ENCODE results near the gene DYNLT4. TPM values are rescaled to one million over a fixed set of nuclear protein-coding genes. Genes with fewer than 3 reads are reported as not detected.
A peak's percentile ranks its signal among the peaks of the same experiment; 100 is the strongest.

DYNLT4 gene
- total and polyA plus RNA-seq, 2 of the 13 experiments (the other 11 are each of a cell fraction or from before 2014, with no cell fraction given), result 0.77 TPM; not detected in 1

DNA sequence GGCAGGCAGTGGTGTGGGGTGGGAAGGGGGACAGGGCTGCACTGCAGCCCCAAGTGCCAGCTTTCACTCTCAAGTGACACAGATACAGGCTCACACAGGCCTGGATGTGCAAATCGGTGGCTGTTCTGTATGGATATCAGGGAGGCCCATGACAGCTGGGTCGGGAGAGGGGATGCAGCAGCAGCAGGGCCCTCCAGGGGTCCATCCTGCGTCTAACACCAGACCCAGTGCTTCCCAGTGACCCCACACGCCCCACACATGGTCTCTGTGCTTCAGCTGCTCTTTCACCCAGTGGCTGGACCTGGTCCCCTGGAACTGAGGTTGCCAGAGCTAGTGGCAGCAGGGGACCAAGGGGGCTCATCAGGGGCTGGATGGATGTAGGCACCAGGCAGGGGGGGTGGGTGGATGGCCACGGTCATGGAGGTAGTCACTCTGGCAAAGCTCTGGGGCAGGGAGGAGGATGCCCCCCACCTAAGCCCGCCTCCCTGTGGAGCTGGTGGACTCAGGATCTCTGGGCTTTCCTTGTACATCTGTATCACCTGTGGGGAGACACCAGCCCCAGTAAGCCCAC is 15.1 kb upstream of the DYNLT4 start:
- H3K4me2 ChIP-seq (ENCODE audit: low read depth, low read length), result no peak overlapping the region
- H4K20me1 ChIP-seq (ENCODE audit: insufficient read depth, low read length), result no peaks in the 10 kb centered on the region
- no peak for DNase-seq (ENCODE audit: low spot score)
- no peaks in the 10 kb centered on the region; a peak in 1 of 5 replicates for H3K36me3 ChIP-seq (replicated peaks in 1 of 2; ENCODE audit: control insufficient read depth in 1 of 2, insufficient read depth in 2 of 2, low read length in 2 of 2)
- no peaks in the 10 kb centered on the region for H3K27me3 ChIP-seq (ENCODE audit: control insufficient read depth in 1 of 2, insufficient read depth in 2 of 2, low read length in 2 of 2)
- in situ Hi-C loops (cut with HindIII; ENCODE audit: extremely low pct_ligation_motif_present, low pct_unique_long_range_greater_than_20kb) (no loop called here), intact Hi-C loops (cut with micrococcal nuclease; ENCODE audit: unreplicated experiment) (loop anchor here (10.0 kb wide), 1 partner anchor 483 kb away; no protein-coding TSS in a partner anchor)
- H3K4me1 ChIP-seq (ENCODE audit: insufficient read depth, low read length), result peaks cover 32% of the 10 kb centered on the region
- H3K79me2 ChIP-seq (ENCODE audit: insufficient read depth, low read length), result no peaks in the 10 kb centered on the region
- no peak for FAIRE-seq
- CTCF ChIA-PET (ENCODE audit: low intra/inter-chr PET ratio, low total read pairs), result no interaction called here
- H3K4me3 ChIP-seq (replicated peaks in 1 of 3; ENCODE audit: insufficient read depth in 1 of 3, low read depth in 2 of 3, low read length in 3 of 3), result no peak overlapping the region
- no peak overlapping the region for H3K27ac ChIP-seq (ENCODE audit: extremely low read length, insufficient read depth, low read length)
- ATAC-seq, result no peak
- H3K9me3 ChIP-seq (ENCODE audit: low read length), result no peaks in the 10 kb centered on the region
- no peak overlapping the region for H2AFZ ChIP-seq (ENCODE audit: low read length)
- WGBS (ENCODE audit: low lambda C conversion rate), result no CpG with 5 or more reads among the region's 6 CpGs
- TF ChIP-seq TIGD3 (CRISPR knock-in tag; IDR thresholded peaks at IDR 0.05; ENCODE audit: borderline replicate concordance) (no peak), HMGA1 (CRISPR knock-in tag; conservative IDR thresholded peaks at IDR 0.05) (no peak), CCDC6 (CRISPR knock-in tag; IDR thresholded peaks at IDR 0.05) (no peak), KLF13 (CRISPR knock-in tag; IDR thresholded peaks at IDR 0.05) (no peak), GFI1 (CRISPR knock-in tag; IDR thresholded peaks at IDR 0.05; ENCODE audit: borderline replicate concordance) (no peak), AGO2 (optimal IDR thresholded peaks at IDR 0.05; ENCODE audit: low read depth, low read length) (peak; percentile 14), ZNF589 (CRISPR knock-in tag; conservative IDR thresholded peaks at IDR 0.05) (no peak), ZNF446 (CRISPR knock-in tag; IDR thresholded peaks at IDR 0.05) (no peak), ZBTB7B (CRISPR knock-in tag; IDR thresholded peaks at IDR 0.05) (no peak)
- BruUV-seq (replicated peaks), result no TSS peak
- H3K9ac ChIP-seq (ENCODE audit: insufficient read depth, low read depth, low read length), result no peak overlapping the region
- POLR2A ChIA-PET, result interaction anchor here (1.0 to 11.3 kb wide), 5 partner anchors 9 to 92 kb away, joined by 3 to 570 read pairs (median 51); partner anchors contain the start of genes BTBD19, DYNLT4, PLK3 and RNU5D-1
